HG03039 (cell line): Measurements from ENCODE around the gene KRTDAP.
"Not testable (repeated sequence)": the region's sequence is repeated elsewhere in the genome, so short reads cannot be mapped to it uniquely, and the experiment has no call there.

Source experiments
- ATAC-seq: cut with Tn5 transposase; IDR thresholded peaks from one replicate; pipeline ENCODE4 v1.9.1; 2021; ENCODE audit warnings: mild to moderate bottlenecking, moderate library complexity; ENCODE audit not compliant: unreplicated experiment

Gene KRTDAP

DNA sequence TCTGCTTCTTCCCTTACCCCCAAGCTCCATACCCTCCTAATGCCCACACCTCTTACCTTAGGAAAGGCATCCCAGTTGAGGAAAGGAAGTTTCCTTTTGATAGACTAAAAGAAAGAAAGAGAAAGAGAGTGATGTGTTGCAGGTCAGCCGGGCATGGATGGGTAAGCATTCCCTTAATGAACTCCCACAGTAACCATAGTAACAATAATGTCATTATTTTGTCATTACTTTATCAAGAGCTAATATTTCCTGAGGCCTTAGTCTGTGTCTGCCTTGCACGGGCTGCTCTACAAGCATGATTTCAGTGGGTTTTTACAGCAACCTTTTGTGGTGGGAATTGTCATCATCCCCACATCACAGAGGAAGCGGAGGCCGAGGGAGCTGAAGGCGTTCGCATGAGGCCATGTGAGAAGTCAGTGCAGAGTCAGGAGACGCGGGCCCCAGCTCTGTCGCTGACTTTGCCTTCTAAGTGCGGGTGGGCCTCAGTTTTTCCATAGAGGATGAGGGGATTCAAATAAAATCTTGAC lies 2.5 kb downstream of the KRTDAP start:
- ATAC-seq: no peak

GRCh38 chr19:35486268-35486708 lies 4.0 kb downstream of the KRTDAP start:
- ATAC-seq: no peak

DNA sequence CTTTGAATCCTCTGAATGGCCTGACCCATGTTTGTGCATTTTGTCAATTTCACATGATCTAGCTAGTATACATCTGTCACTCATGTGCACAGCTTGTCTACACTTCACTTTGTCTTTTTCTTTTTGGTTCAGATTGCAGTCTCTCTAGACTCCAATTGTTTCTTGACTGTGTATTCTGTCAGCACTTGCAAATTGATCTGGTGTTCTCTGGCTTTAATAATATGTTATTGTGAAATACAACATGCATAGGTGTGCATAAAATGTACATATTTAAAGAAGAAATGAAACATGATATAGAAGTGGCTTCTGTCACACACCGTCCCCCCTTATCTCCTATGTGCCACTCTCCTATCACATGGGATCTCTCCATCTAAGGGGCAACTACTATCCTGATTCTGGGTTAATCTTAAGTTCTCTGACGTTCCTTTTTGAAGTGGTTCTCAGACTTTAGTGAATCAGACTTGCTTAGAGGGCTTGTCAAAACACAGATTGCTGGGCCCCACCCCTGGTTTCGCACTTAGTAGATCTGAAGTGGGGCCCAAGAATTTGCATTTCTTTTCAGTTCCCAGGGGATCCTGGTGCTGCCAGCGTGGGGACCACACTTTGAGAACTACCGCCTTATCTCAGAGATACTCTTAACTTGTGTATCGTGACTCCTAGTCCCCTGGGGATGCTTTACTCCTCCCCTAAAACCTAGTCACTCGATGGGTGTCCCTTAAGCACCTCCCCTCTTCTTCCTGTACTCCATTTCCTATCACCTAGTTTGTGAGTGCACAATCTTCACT lies 5.8 kb downstream of the KRTDAP start:
- no peak for ATAC-seq

- no peak for ATAC-seq
Observed at GRCh38 chr19:35483089-35483488, 7.2 kb downstream of the KRTDAP start.

GRCh38 chr19:35478794-35479677 lies 11.2 kb downstream of the KRTDAP start:
- no peak for ATAC-seq

- no peak for ATAC-seq
Observed at GRCh38 chr19:35476149-35476548, 14.1 kb downstream of the KRTDAP start.

DNA sequence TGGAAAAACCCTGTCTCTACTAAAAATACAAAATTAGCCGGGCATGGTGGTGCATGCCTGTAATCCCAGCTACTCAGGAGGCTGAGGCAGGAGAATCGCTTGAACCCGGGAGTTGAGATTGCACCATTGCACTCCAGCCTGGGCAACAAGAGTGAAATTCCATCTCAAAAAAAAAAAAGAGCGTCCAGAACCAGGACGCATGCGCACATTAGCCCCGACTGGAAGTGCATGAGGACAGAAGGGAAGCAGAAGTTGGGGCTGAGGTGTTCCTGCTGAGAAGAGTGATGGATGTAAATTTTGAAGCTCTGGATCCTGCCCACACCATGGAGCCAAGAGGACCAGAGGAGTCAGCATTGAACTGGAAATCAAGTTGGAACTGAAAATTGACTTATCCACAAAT lies 15.7 kb downstream of the KRTDAP start:
- not testable (repeated sequence) for ATAC-seq

GRCh38 chr19:35474104-35474503 lies 16.2 kb downstream of the KRTDAP start:
- ATAC-seq: no peak

GRCh38 chr19:35471946-35472345 lies 18.3 kb downstream of the KRTDAP start:
- no peak for ATAC-seq

GRCh38 chr19:35471075-35471474 lies 19.2 kb downstream of the KRTDAP start:
- ATAC-seq: not testable (repeated sequence)

DNA sequence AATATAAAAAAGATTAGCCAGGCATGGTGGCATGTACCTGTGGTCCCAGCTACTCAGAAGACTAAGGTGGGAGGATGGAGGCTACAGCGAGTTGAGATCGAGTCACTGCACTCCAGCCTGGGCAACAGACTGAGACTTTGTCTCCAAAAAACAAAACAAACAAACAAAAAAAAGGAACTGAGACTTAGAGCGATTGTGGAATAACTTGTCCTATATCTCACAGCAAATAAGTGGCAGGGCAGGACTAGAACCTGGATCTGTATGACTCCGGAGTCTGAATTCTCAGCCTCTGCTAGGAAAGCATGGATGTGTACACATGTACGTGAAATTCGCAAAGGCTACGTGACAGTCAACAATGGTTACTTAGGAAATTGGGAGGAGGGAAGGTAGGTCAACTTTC lies 20.1 kb downstream of the KRTDAP start:
- no peak for ATAC-seq

GRCh38 chr19:35468637-35469036 lies 21.6 kb downstream of the KRTDAP start:
- ATAC-seq: no peak

GRCh38 chr19:35466259-35466658 lies 24.0 kb downstream of the KRTDAP start:
- ATAC-seq: no peak

- ATAC-seq: not testable (repeated sequence)
Observed at GRCh38 chr19:35462956-35463355, 27.3 kb downstream of the KRTDAP start.

DNA sequence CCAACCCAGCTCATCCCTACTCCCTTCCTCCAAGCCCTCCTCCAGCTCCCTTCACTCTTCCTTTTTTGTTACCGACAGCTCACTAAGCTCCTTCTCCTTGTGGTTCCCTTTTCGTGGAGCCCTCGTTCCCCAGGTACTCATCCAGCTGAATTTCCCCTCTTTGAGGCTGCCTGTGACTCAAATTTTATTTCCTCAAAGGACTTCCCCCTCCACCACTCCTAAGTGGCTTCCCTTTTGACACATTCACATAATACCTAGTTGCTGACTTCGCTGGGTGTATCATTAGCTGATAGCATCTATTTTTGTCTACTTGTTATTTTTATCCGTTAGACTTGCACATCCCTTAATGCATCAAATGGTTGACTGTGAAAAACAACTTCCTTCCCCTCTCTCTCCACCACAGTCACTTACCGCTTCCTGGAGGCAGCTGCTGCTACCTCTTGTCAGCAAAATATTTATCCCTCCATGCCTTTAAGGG lies 27.7 kb downstream of the KRTDAP start:
- ATAC-seq: peak; percentile 38

GRCh38 chr19:35461788-35462187 lies 28.5 kb downstream of the KRTDAP start:
- not testable (repeated sequence) for ATAC-seq

- no peak for ATAC-seq
Observed at GRCh38 chr19:35461060-35461459, 29.2 kb downstream of the KRTDAP start.

DNA sequence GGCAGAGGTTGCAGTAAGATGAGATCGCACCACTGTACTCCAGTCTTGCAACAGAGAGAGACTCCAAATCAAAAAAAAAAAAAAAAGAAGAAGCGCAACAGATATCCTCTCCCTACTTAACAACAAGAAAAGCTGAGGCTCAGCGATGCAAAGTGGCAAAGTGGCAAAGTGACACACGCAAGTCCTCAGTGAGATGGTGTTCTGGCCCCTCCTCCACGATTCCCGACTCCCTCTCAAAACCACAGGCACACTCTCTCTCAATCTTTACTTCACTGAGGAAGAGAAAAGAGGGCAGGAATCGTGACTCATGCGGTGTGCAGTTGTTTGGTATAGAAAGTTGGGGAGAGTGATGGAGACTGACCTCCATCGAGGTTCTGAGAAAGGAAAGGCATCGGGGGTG lies 29.7 kb downstream of the KRTDAP start:
- ATAC-seq: no peak

GRCh38 chr19:35459414-35460082 lies 30.7 kb downstream of the KRTDAP start:
- ATAC-seq: no peak

GRCh38 chr19:35458731-35459391 lies 31.4 kb downstream of the KRTDAP start:
- ATAC-seq: no peak
